Thoracic aorta (tissue), 2 donors: Measurements from ENCODE around the gene ADGRL3. TPM values are rescaled to one million over a fixed set of nuclear protein-coding genes. Genes with fewer than 3 reads are reported as not detected.
A peak's percentile ranks its signal among the peaks of the same experiment; 100 is the strongest.

Experiments used
- ATAC-seq: fragments of 150-250 bp; one replicate; pipeline ENCODE4 v1.8.0; 2017; ENCODE audit warnings: low read depth; ENCODE audit not compliant: insufficient number of reproducible peaks, low FRiP score
- DNase-seq: peaks from one replicate; pipeline ENCODE4 v3.0.0-alpha.2; 2020; ENCODE audit warnings: low spot score
- H3K27ac ChIP-seq, 2 donors: fragments of 200-600 bp; sonication (generic); 1 replicate in 1 of 2; 2 replicates in 1 of 2; pipeline ENCODE4 v1.5.1; 2016; ENCODE audit warnings: mild to moderate bottlenecking in 2 of 2, moderate library complexity in 2 of 2
- H3K27me3 ChIP-seq: fragments of 200-600 bp; sonication (generic); replicated peaks from 2 replicates; pipeline ENCODE4 v1.6.0; 2016; ENCODE audit warnings: mild to moderate bottlenecking; ENCODE audit not compliant: insufficient read depth
- H3K36me3 ChIP-seq: fragments of 200-600 bp; sonication (generic); one replicate; pipeline ENCODE4 v1.5.1; 2016
- H3K4me1 ChIP-seq, 2 donors: fragments of 200-600 bp; sonication (generic); 1 replicate in 1 of 2; 2 replicates in 1 of 2; pipeline versions ENCODE4 v1.5.1 to v1.6.0; 2016; ENCODE audit warnings: low read depth in 2 of 2, mild to moderate bottlenecking in 1 of 2; ENCODE audit not compliant: control insufficient read depth in 1 of 2
- H3K4me3 ChIP-seq: fragments of 200-600 bp; sonication (generic); 2 replicates; pipeline ENCODE4 v1.5.1; 2016; ENCODE audit warnings: mild to moderate bottlenecking
- H3K9me3 ChIP-seq: fragments of 200-600 bp; sonication (generic); 2 replicates; pipeline ENCODE4 v1.5.1; 2016
- CTCF ChIP-seq: fragments of 200-600 bp; sonication (generic); IDR thresholded peaks from one replicate; pipeline ENCODE4 v1.5.1; 2019; ENCODE audit warnings: antibody characterized with exemption
- total RNA-seq, 2 donors: library from RNA; depleted of rRNA; stranded (reverse); fragments of >200 nt; gene quantifications; one replicate each; pipeline versions ENCODE4 v1.1.0 to v1.2.3, GENCODE V29; 2016

The ADGRL3 gene
- total RNA-seq, 2 donors from 2014 or later, result 17.5 to 18.1 TPM

- Histone ChIP-seq H3K27me3 (no peaks in the 10 kb centered on the region), H3K4me1 (peaks cover 0 to 11% of the 10 kb centered on the region in 2 donors), H3K9me3 (no peaks in the 10 kb centered on the region), H3K27ac (no peak overlapping the region), H3K4me3 (peak overlapping the region; percentile 92), H3K36me3 (no peaks in the 10 kb centered on the region)
- no peak for DNase-seq
- TF ChIP-seq CTCF, result no peak
- no peak for ATAC-seq
These were observed 296 bp upstream of the ADGRL3 start for GRCh38 chr4:61199873-61200186.

- no peaks in the 10 kb centered on the region for H3K9me3 ChIP-seq
- H3K4me3 ChIP-seq, result peak overlapping the region; percentile 92
- no peaks in the 10 kb centered on the region for H3K36me3 ChIP-seq
- ATAC-seq (no peak), DNase-seq (no peak)
- H3K27me3 ChIP-seq, result no peaks in the 10 kb centered on the region
- H3K4me1 ChIP-seq, result peaks cover 6 to 15% of the 10 kb centered on the region in 2 donors
- TF ChIP-seq CTCF, result no peak
- H3K27ac ChIP-seq, result peak overlapping the region; percentile 24 to 57
These were observed 895 bp downstream of the ADGRL3 start for GRCh38 chr4:61200916-61201526.

GRCh38 chr4:61201561-61201960 lies 1.4 kb downstream of the ADGRL3 start:
- H3K9me3 ChIP-seq, result no peaks in the 10 kb centered on the region
- no peaks in the 10 kb centered on the region for H3K27me3 ChIP-seq
- DNase-seq (no peak), ATAC-seq (no peak)
- TF ChIP-seq CTCF, result no peak
- H3K36me3 ChIP-seq, result no peaks in the 10 kb centered on the region
- peak overlapping the region; percentile 24 to 57 for H3K27ac ChIP-seq
- H3K4me1 ChIP-seq, result peaks cover 10 to 15% of the 10 kb centered on the region in 2 donors
- peak overlapping the region; percentile 92 for H3K4me3 ChIP-seq

- Histone ChIP-seq H3K27ac (peak overlapping the region; percentile 16 to 23), H3K27me3 (no peaks in the 10 kb centered on the region), H3K4me3 (peak overlapping the region; percentile 92), H3K36me3 (no peaks in the 10 kb centered on the region), H3K9me3 (no peaks in the 10 kb centered on the region), H3K4me1 (peaks cover 10 to 15% of the 10 kb centered on the region in 2 donors)
- no peak for DNase-seq
- no peak for ATAC-seq
- no peak for TF ChIP-seq CTCF
These were observed 2.0 kb downstream of the ADGRL3 start for GRCh38 chr4:61201961-61202637.

GRCh38 chr4:61202638-61203435 lies 2.7 kb downstream of the ADGRL3 start:
- Histone ChIP-seq H3K36me3 (no peaks in the 10 kb centered on the region), H3K9me3 (no peaks in the 10 kb centered on the region), H3K27ac (peak overlapping the region in 1 of 2 donors; percentile 23), H3K4me3 (peak overlapping the region; percentile 92), H3K4me1 (peaks cover 10 to 15% of the 10 kb centered on the region in 2 donors), H3K27me3 (no peaks in the 10 kb centered on the region)
- no peak for DNase-seq
- no peak for TF ChIP-seq CTCF
- no peak for ATAC-seq
